NCI-H748 (cell line): ENCODE data around the gene DOK7.

Experiments
- DNase-seq: peaks from one replicate; lab custom pipeline; 2025; ENCODE audit not compliant: unreplicated experiment; lab: John Stamatoyannopoulos, UW

The DOK7 gene

GRCh38 chr4:3518511-3518880 lies 55.4 kb downstream of the DOK7 start:
- DNase-seq = no peak

GRCh38 chr4:3518941-3519340 lies 55.8 kb downstream of the DOK7 start:
- no peak for DNase-seq

GRCh38 chr4:3519468-3520264 lies 56.6 kb downstream of the DOK7 start:
- DNase-seq = no peak

DNA sequence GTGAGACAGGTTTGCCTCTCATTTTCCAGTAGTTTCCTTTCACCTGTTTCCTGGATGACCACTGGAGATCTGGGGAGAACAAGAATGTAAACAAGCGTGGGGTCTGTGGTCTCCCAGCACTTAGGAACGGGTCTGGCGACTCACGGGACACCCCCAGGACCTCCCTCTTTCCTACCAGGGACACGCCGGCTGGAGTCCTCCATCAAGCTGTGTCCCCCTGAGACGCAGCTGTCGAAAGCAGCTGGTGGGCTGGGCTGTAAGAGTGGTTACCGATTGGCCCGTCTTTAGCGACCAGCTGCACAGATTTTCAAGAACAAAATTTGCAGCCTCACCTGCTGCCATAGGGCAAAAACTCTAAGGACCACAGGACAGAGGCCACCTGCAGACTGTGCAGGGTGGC lies 57.2 kb downstream of the DOK7 start:
- DNase-seq = no peak

GRCh38 chr4:3520796-3521600 lies 57.9 kb downstream of the DOK7 start:
- no peak for DNase-seq

DNA sequence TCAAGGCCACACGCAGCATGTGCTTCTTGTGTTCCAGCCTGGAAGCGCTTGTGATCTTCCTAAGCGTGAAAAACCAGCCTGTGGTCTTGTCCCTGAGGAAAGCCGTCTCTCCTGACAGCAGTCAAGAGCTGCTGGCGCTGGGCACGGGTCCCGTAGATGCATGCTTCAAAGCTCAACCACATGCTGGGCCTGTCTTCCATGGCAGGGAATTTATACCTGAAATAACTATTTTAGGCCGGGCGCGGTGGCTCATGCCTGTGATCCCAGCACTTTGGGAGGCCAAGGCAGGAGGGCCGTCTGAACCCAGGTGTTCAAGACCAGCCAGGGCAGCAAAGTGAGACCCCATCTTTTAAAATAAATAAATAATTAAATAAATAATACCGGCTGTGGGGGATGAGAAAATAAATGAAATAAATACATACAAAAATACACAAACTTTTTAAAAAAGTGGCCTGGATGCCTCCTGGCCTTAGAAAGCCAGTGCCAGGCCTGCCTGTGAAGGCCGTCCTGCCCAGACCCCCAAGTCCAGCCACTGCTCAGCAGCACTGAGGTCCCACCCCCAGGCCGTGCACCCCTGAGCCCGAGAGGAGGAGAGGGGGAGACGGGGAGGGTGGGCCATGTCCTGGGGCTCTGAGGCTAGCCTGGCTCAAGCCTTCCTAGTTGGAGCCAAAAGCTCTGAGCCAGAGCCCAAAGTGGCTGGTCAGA lies 58.7 kb downstream of the DOK7 start:
- no peak for DNase-seq

GRCh38 chr4:3522326-3522640 lies 59.2 kb downstream of the DOK7 start:
- no peak for DNase-seq

DNA sequence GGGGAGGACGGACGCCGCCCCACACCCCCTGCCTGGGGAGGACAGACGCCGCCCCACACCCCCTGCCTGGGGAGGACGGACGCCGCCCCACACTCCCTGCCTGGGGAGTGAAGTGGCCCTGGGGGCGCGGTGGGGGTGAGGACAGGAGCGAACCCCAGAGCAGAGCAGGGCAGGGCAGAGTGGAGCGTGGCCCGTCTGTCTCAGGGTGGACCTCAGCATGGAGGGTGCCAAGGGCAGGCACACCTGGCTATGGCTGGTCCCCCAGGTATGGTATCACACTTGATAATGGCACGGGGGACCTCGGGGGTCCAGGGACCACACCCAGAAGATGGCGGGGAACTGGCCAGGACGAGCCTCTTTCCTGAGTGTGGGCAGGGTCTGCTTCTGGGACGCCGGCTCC lies 59.5 kb downstream of the DOK7 start:
- DNase-seq = no peak

DNA sequence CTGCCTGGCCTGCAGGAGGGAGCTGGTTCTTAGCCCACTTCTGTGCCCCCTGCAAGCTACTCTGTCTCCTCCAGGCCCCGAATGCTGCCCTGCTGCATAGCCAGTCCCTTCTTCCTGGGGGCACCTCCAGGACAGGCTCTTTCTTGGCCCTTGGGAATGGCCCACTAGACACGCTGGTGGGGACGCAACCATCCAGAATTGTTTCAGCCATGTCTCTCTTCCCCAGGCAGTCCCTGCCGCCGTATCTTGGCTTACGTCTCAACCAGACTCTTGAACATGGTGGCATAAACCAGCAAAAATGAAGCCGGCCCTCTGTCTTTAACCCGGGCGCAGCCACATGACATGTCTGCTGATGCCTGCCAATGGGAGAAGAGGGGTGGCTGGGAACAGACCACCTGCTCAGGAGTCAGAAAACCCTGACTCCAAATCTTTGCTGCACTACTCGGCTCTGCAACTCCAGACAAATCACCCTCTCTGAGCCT lies 60.1 kb downstream of the DOK7 start:
- DNase-seq = no peak

GRCh38 chr4:3523628-3524221 lies 60.6 kb downstream of the DOK7 start:
- DNase-seq = no peak

- DNase-seq = no peak
Measured at GRCh38 chr4:3524349-3524748, 61.2 kb downstream of the DOK7 start.

GRCh38 chr4:3524920-3525319 lies 61.8 kb downstream of the DOK7 start:
- no peak for DNase-seq

GRCh38 chr4:3525532-3526430 lies 62.7 kb downstream of the DOK7 start:
- no peak for DNase-seq

- no peak for DNase-seq
Measured at GRCh38 chr4:3526456-3526855, 63.4 kb downstream of the DOK7 start.

DNA sequence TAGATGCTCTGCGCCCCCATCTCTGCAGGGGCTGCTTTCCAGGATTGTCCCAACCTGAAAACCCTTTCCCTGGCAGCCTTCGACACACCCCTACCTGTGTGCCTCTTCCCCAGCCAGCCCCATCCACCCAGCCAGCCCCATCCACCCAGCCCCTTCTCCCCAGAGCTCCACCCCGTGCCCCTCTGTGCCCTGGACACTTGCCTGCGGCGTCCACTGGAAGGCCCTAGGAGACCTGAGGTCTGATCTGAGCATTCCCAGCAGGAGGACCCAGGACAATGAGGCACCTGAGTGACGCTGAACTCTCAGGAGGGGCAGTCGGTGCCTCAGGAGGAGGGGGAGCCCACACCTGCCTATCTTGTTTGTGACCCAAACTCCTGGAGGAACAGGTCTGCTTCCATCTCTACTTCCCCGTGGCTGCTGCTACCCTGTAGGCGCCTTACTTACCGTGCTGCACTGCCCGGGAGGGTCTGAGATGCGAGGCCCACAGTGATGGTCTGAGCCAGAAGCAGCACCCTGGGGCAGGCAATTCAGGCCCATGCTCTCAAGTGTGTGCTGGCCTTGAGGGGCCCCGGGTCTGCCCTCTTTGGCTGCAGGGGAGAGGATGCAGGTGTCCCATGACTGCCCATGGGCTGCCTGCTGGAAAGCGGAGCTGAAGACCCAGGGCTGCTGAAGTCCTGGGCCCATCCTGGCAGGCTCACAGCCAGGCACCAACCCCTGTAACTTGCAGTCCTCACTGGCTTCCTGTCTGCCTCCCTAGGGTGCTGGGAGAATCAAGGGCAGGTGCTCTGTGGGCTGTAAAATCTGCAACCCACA lies 64.2 kb downstream of the DOK7 start:
- no peak for DNase-seq

DNA sequence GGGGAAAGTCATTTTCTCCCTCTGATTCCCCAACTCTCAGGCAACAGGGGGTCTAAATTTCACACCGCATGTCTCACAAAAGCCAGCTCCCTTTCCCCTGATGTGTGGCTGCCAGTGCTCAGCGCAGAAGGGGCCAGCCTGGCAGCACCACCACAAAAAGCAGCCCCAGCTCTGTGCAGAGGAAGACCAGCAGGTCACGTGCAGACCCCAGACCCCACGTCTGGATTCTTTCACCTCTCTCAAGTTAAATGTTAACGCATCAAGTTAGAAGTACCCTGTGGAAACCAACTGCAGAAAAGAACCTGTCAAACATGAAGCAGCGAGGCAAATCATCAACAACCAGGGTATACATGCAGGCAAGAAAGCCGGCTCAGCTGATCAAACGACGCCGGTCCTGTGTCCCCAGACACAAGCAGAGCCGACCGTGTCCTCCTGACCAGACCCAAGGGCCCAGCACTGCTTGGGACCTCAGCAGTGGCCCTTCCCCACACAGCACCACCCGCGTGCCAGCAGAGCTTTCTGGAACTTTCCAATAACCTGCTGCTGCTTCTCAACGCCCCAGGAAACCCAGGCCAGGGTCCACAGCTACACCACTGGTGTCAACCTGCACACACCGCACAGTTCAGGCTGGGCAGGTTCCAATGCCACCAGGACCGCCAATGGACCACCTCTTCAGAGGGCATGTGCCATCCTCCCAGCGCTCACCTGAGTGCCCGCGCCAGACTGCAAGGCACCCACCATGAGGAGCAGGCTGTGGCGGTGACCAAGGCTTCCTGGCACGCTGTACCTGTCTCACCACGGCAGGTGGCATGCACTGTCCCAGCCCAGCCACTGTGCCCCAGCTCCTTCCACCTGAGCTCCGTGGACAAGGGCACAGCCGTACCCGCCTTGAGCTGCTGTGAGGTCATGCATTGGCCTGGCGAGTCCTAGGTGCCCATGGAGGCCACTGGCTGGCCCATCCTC lies 65.1 kb downstream of the DOK7 start:
- DNase-seq = no peak

DNA sequence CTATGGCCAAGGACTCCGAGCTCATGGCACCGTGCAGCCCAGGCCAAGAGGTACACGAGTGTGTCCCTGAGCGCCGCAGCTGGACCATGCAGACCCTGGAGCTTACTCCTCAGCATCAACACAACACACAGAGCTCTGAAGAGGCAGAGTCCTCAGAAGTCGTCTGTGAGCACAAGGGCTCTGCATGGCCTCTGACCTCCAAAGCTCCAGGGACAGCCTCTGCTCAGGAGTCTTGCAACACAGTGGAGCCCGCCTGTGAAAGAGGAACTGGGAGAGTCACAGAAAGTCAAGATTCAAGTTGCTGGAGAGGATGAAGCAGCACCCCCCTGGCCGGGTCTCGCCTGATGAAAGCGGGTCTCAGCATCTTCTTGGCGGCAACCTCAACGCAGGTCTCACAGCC lies 66.3 kb downstream of the DOK7 start:
- no peak for DNase-seq

DNA sequence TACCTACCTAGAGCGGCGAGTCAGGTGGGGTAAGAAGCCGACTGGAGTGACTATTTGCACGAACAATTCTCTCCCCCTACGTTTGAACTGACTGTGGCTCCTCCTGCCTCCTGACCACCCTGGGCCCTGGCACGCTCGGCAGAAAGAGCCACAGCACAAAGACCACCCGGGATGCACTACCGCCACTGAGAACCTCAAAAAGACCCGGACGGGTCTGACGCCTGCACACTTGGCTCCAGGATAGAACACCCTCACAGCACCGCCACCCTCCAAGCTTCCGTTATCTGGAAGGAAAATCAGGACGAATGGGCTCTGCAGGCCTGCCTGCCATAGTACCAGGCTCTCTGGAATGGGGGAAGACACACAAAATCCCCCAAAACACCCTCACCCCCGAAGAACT lies 66.9 kb downstream of the DOK7 start:
- no peak for DNase-seq
